HepG2 (cell line): ENCODE results near the gene AP1G1. TPM values are rescaled to one million over a fixed set of nuclear protein-coding genes. Genes with fewer than 3 reads are reported as not detected.

ENCODE experiments used
- BRCA1 ChIP-seq: sonication (generic); formaldehyde crosslinking; IDR thresholded peaks from 2 replicates; pipeline ENCODE4 v1.4.0; 2020; ENCODE audit warnings: missing genetic modification reagents
- CBFB ChIP-seq: sonication (generic); formaldehyde crosslinking; IDR thresholded peaks from 2 replicates; pipeline ENCODE4 v1.4.0; 2020; ENCODE audit warnings: missing genetic modification reagents
- GPBP1L1 ChIP-seq: sonication (generic); formaldehyde crosslinking; IDR thresholded peaks from 2 replicates; pipeline ENCODE4 v1.5.0; 2020; ENCODE audit warnings: mild to moderate bottlenecking, missing genetic modification reagents
- HBP1 ChIP-seq: IDR thresholded peaks from 2 replicates; pipeline ENCODE4 v1.6.1; 2016; ENCODE audit warnings: low read depth, control low read depth
- HDAC2 ChIP-seq: sonication (generic); formaldehyde crosslinking; IDR thresholded peaks from 2 replicates; pipeline ENCODE4 v1.4.0; 2020; ENCODE audit warnings: missing genetic modification reagents
- HES4 ChIP-seq: sonication (generic); formaldehyde crosslinking; IDR thresholded peaks from 2 replicates; pipeline ENCODE4 v1.9.0; 2021; ENCODE audit warnings: mild to moderate bottlenecking, missing genetic modification reagents, borderline replicate concordance
- KLF16 ChIP-seq, 2 experiments: sonication (generic) in 1 of 2; formaldehyde crosslinking in 1 of 2; IDR thresholded peaks; 2 replicates each; pipeline versions ENCODE4 v1.6.1 to v1.8.0; 2016 to 2023; ENCODE audit warnings: missing genetic modification reagents in 2 of 2, missing compliant biosample characterization in 1 of 2
- MED8 ChIP-seq: sonication (generic); formaldehyde crosslinking; IDR thresholded peaks from 2 replicates; pipeline ENCODE4 v1.8.1; 2023; ENCODE audit warnings: mild to moderate bottlenecking, missing genetic modification reagents; ENCODE audit not compliant: insufficient replicate concordance
- MXD1 ChIP-seq: sonication (generic); formaldehyde crosslinking; IDR thresholded peaks from 2 replicates; pipeline ENCODE4 v1.4.0; 2020; ENCODE audit warnings: mild to moderate bottlenecking, missing genetic modification reagents
- MYPOP ChIP-seq: sonication (generic); formaldehyde crosslinking; IDR thresholded peaks from 2 replicates; pipeline ENCODE4 v1.8.1; 2023; ENCODE audit warnings: mild to moderate bottlenecking, moderate library complexity, missing genetic modification reagents
- NFIB ChIP-seq: sonication (generic); formaldehyde crosslinking; IDR thresholded peaks from 2 replicates; pipeline ENCODE4 v1.9.0; 2021; ENCODE audit warnings: missing genetic modification reagents, mild to moderate bottlenecking, borderline replicate concordance
- NONO ChIP-seq, 2 experiments: fragments of 450-650 bp in 1 of 2; sonication (generic) in 1 of 2; formaldehyde crosslinking in 1 of 2; IDR thresholded peaks in 1 of 2; conservative IDR thresholded peaks in 1 of 2; 2 replicates each; pipeline versions ENCODE4 v1.6.1 to v1.8.0; 2017 to 2022; ENCODE audit warnings: mild to moderate bottlenecking in 1 of 2, missing genetic modification reagents in 1 of 2, moderate library complexity in 1 of 2
- NR1H2 ChIP-seq: sonication (generic); formaldehyde crosslinking; IDR thresholded peaks from 2 replicates; pipeline ENCODE4 v1.8.1; 2022; ENCODE audit warnings: low read depth, missing genetic modification reagents, borderline replicate concordance
- RFXAP ChIP-seq: sonication (generic); formaldehyde crosslinking; IDR thresholded peaks from 2 replicates; pipeline ENCODE4 v1.4.0; 2020; ENCODE audit warnings: missing genetic modification reagents, borderline replicate concordance
- SMC3 ChIP-seq: IDR thresholded peaks from 2 replicates; pipeline ENCODE4 v1.6.1; 2011; ENCODE audit warnings: low read length, improper control_type of control experiment
- SP2 ChIP-seq: sonication (generic); formaldehyde crosslinking; IDR thresholded peaks from 2 replicates; pipeline ENCODE4 v1.5.1; 2020; ENCODE audit warnings: mild to moderate bottlenecking, missing genetic modification reagents
- ZNF180 ChIP-seq: sonication (generic); formaldehyde crosslinking; IDR thresholded peaks from 2 replicates; pipeline ENCODE4 v1.4.0; 2020; ENCODE audit warnings: low read depth, missing genetic modification reagents, borderline replicate concordance
- ZNF496 ChIP-seq: sonication (generic); formaldehyde crosslinking; IDR thresholded peaks from 2 replicates; pipeline ENCODE4 v1.8.1; 2023; ENCODE audit warnings: mild to moderate bottlenecking, moderate library complexity, missing genetic modification reagents; ENCODE audit not compliant: insufficient replicate concordance
- ZNF629 ChIP-seq: sonication (generic); formaldehyde crosslinking; conservative IDR thresholded peaks from 2 replicates; pipeline ENCODE4 v1.5.0; 2020; ENCODE audit warnings: missing genetic modification reagents
- ZNF720 ChIP-seq: sonication (generic); formaldehyde crosslinking; IDR thresholded peaks from 2 replicates; pipeline ENCODE4 v1.4.0; 2020; ENCODE audit warnings: missing genetic modification reagents
- ZNF737 ChIP-seq: sonication (generic); formaldehyde crosslinking; IDR thresholded peaks from 2 replicates; pipeline ENCODE4 v1.5.0; 2020; ENCODE audit warnings: missing genetic modification reagents, mild to moderate bottlenecking, borderline replicate concordance
- ZNF746 ChIP-seq: sonication (generic); formaldehyde crosslinking; IDR thresholded peaks from 2 replicates; pipeline ENCODE4 v1.8.0; 2022; ENCODE audit warnings: mild to moderate bottlenecking, missing genetic modification reagents
- ZNF747 ChIP-seq: sonication (generic); formaldehyde crosslinking; IDR thresholded peaks from 2 replicates; pipeline ENCODE4 v1.8.1; 2023; ENCODE audit warnings: missing genetic modification reagents, mild to moderate bottlenecking, borderline replicate concordance
- ZNF83 ChIP-seq: sonication (generic); formaldehyde crosslinking; IDR thresholded peaks from 2 replicates; pipeline ENCODE4 v1.4.0; 2020; ENCODE audit warnings: missing genetic modification reagents, mild to moderate bottlenecking, borderline replicate concordance
- polyA plus RNA-seq, 8 experiments: library from polyadenylated mRNA; depleted of rRNA in 3 of 8; stranded (reverse) in 7 of 8; unstranded in 1 of 8; fragments of >200 nt; fragmentation: Illumina TruSeq in 4 of 8; extraction: Trizol in 4 of 8; gene quantifications; 2 replicates each; pipeline versions ENCODE4 v1.2.1 to v1.2.3, GENCODE V29; 2011 to 2016; ENCODE audit warnings: low read depth in 4 of 8, missing spikeins in 1 of 8, mixed read lengths in 1 of 8; ENCODE audit not compliant: insufficient read depth in 1 of 8
- total RNA-seq, 5 experiments: library from RNA; depleted of rRNA; stranded (reverse); fragments of >200 nt; fragmentation: Illumina TruSeq; extraction: Trizol; gene quantifications; 2 replicates each; pipeline ENCODE4 v1.2.3, GENCODE V29; 2016; ENCODE audit warnings: low read depth in 1 of 5

Gene AP1G1
- total and polyA plus RNA-seq, 2 of the 13 experiments (the other 11 are each of a cell fraction or from before 2014, with no cell fraction given): 62.2 to 66.2 TPM

GRCh38 chr16:71722801-71723536 lies 85.7 kb downstream of the AP1G1 start (continued):
- TF ChIP-seq ZNF629 (no peak), ZNF746 (no peak), RFXAP (CRISPR knock-in tag) (0 out of 2 replicates have a peak, but pooled peaks have one; percentile 21), SP2 (no peak; the same call in 1 of the 2 replicates), NFIB (CRISPR knock-in tag) (no peak), HDAC2 (CRISPR knock-in tag) (peak; percentile 38; the same call in 1 of the 2 replicates), CBFB (CRISPR knock-in tag) (no peak), BRCA1 (0 out of 2 replicates have a peak, but pooled peaks have one; percentile 39), SMC3 (no peak), ZNF180 (CRISPR knock-in tag) (no peak), KLF16 (CRISPR knock-in tag; IDR thresholded peaks at IDR 0.05) (no peak), GPBP1L1 (CRISPR knock-in tag) (no peak), MYPOP (peak; percentile 63), NR1H2 (CRISPR knock-in tag) (no peak), ZNF496 (CRISPR knock-in tag) (no peak), ZNF737 (CRISPR knock-in tag) (no peak), NONO (IDR thresholded peaks at IDR 0.05) (no peak), NONO (CRISPR knock-in tag; conservative IDR thresholded peaks at IDR 0.05) (peak; percentile 62; the same call in 1 of the 2 replicates), MED8 (CRISPR knock-in tag) (no peak), ZNF747 (CRISPR knock-in tag) (peak; percentile 42), ZNF83 (CRISPR knock-in tag) (0 out of 2 replicates have a peak, but pooled peaks have one; percentile 90), HBP1 (CRISPR knock-in tag) (no peak), MXD1 (CRISPR knock-in tag) (peak; percentile 70), HES4 (CRISPR knock-in tag) (peak; percentile 62), ZNF720 (CRISPR knock-in tag) (no peak)
